Measurements from ENCODE around the gene CREB5.

The CREB5 gene

GRCh38 chr7:28408105-28408959, 4.0 kb upstream of the CREB5 start:
- DNase-seq: no peak

- peak; percentile 98 for DNase-seq
Observed at GRCh38 chr7:28408960-28409715, 3.2 kb upstream of the CREB5 start.

GRCh38 chr7:28409716-28410627, 2.3 kb upstream of the CREB5 start:
- DNase-seq: peak; percentile 49

- DNase-seq: peak; percentile 71
Observed at GRCh38 chr7:28410628-28411531, 1.4 kb upstream of the CREB5 start.

- no peak for DNase-seq
Observed at GRCh38 chr7:28413011-28413410, 693 bp downstream of the CREB5 start.

GRCh38 chr7:28414453-28414852, 2.1 kb downstream of the CREB5 start:
- DNase-seq: no peak

- DNase-seq: no peak
Observed at GRCh38 chr7:28417321-28417940, 5.1 kb downstream of the CREB5 start.

GRCh38 chr7:28418311-28418710, 6.0 kb downstream of the CREB5 start:
- DNase-seq: no peak

GRCh38 chr7:28418966-28419365, 6.6 kb downstream of the CREB5 start:
- DNase-seq: no peak

- peak; percentile 83 for DNase-seq
Observed at GRCh38 chr7:28419716-28420115, 7.4 kb downstream of the CREB5 start.

- DNase-seq: no peak
Observed at GRCh38 chr7:28423112-28423511, 10.8 kb downstream of the CREB5 start.

GRCh38 chr7:28423918-28424514, 11.7 kb downstream of the CREB5 start:
- no peak for DNase-seq

- no peak for DNase-seq
Observed at GRCh38 chr7:28425496-28425895, 13.2 kb downstream of the CREB5 start.

- DNase-seq: no peak
Observed at GRCh38 chr7:28427236-28427635, 14.9 kb downstream of the CREB5 start.

GRCh38 chr7:28430616-28431015, 18.3 kb downstream of the CREB5 start:
- DNase-seq: no peak

GRCh38 chr7:28432105-28432504, 19.8 kb downstream of the CREB5 start:
- no peak for DNase-seq

GRCh38 chr7:28433039-28433438, 20.7 kb downstream of the CREB5 start:
- no peak for DNase-seq

- peak; percentile 61 for DNase-seq
Observed at GRCh38 chr7:28433699-28434219, 21.4 kb downstream of the CREB5 start.

GRCh38 chr7:28434510-28434909, 22.2 kb downstream of the CREB5 start:
- no peak for DNase-seq

- no peak for DNase-seq
Observed at GRCh38 chr7:28435152-28435551, 22.8 kb downstream of the CREB5 start.

All from fibroblast of skin of right biceps (primary cell).